Measurements from ENCODE around the gene ZNF862. TPM values are rescaled to one million over a fixed set of nuclear protein-coding genes. Genes with fewer than 3 reads are reported as not detected.

Gene ZNF862
- total and polyA plus RNA-seq, 2 of the 8 experiments (the other 6 are each of a cell fraction or from before 2014, with no cell fraction given) = 1.8 to 3.9 TPM

DNA sequence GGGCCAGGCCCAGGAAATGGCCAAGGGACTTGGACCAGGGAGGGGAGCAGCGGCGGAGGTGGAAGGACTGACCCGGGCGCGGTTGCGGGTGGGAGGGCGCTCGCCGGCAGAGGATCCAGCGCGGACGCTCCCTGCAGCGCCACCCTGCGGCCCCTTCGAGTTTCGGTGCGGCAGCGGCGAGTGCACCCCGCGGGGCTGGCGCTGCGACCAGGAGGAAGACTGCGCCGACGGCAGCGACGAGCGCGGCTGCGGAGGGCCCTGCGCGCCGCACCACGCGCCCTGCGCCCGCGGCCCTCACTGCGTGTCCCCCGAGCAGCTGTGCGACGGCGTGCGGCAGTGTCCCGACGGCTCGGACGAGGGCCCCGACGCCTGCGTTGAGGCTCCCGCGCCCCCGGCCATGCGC, 48.0 kb upstream of the ZNF862 start (continued):
- TF ChIP-seq BRCA1 (IDR thresholded peaks at IDR 0.05; ENCODE audit: low read depth, low read length) (no peak), POU5F1 (IDR thresholded peaks at IDR 0.05; ENCODE audit: low read depth, low read length) (no peak), CHD1 (IDR thresholded peaks at IDR 0.05; ENCODE audit: low read depth, low read length) (no peak), TAF1 (IDR thresholded peaks at IDR 0.05; ENCODE audit: low read depth, low read length) (no peak), SRF (IDR thresholded peaks at IDR 0.05; ENCODE audit: low read depth, low read length) (no peak), CEBPB (IDR thresholded peaks at IDR 0.05; ENCODE audit: low read depth, low read length) (no peak), SAP30 (IDR thresholded peaks at IDR 0.05; ENCODE audit: insufficient read depth, insufficient replicate concordance, low read length) (no peak), GTF2F1 (IDR thresholded peaks at IDR 0.05; ENCODE audit: borderline replicate concordance, low read depth, low read length) (no peak), PHF8 (conservative IDR thresholded peaks at IDR 0.05; ENCODE audit: low read depth, low read length) (peak; percentile 33; the same call in 1 of the 2 replicates), RNF2 (IDR thresholded peaks at IDR 0.05; ENCODE audit: borderline replicate concordance, low read depth, low read length, missing control alignments, poor library complexity, severe bottlenecking) (no peak), SIX5 (IDR thresholded peaks at IDR 0.05; ENCODE audit: low read depth, low read length) (no peak), HDAC2 (IDR thresholded peaks at IDR 0.05; ENCODE audit: borderline replicate concordance in 1 of 2, low read depth in 2 of 2, low read length in 2 of 2) (no peak; a peak in 1 of 4 replicates), TBP (IDR thresholded peaks at IDR 0.05; ENCODE audit: low read depth, low read length) (peak; percentile 21; the same call in 1 of the 2 replicates), FOSL1 (IDR thresholded peaks at IDR 0.05; ENCODE audit: insufficient read depth, low read depth, low read length) (no peak)
- TF ChIP-seq, protein P1, sequence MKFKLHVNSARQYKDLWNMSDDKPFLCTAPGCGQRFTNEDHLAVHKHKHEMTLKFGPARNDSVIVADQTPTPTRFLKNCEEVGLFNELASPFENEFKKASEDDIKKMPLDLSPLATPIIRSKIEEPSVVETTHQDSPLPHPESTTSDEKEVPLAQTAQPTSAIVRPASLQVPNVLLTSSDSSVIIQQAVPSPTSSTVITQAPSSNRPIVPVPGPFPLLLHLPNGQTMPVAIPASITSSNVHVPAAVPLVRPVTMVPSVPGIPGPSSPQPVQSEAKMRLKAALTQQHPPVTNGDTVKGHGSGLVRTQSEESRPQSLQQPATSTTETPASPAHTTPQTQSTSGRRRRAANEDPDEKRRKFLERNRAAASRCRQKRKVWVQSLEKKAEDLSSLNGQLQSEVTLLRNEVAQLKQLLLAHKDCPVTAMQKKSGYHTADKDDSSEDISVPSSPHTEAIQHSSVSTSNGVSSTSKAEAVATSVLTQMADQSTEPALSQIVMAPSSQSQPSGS (IDR thresholded peaks at IDR 0.05; ENCODE audit: low read length) = no peak
- TF ChIP-seq, protein P2, sequence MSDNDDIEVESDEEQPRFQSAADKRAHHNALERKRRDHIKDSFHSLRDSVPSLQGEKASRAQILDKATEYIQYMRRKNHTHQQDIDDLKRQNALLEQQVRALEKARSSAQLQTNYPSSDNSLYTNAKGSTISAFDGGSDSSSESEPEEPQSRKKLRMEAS (IDR thresholded peaks at IDR 0.05) = peak; percentile 85
